Measurements from ENCODE around the gene PODNL1. TPM values are rescaled to one million over a fixed set of nuclear protein-coding genes. Genes with fewer than 3 reads are reported as not detected.
A peak's percentile ranks its signal among the peaks of the same experiment; 100 is the strongest.

PODNL1 gene
- total RNA-seq, 1 donor from 2014 or later = 5.2 TPM

GRCh38 chr19:13882419-13882795 is 55.8 kb downstream of the PODNL1 start:
- Histone ChIP-seq H3K9me3 (no peaks in the 10 kb centered on the region), H3K27me3 (no peaks in the 10 kb centered on the region), H3K4me3 (no peak overlapping the region), H3K4me1 (peaks cover 73% of the 10 kb centered on the region), H3K27ac (peak overlapping the region; percentile 18), H3K36me3 (no peaks in the 10 kb centered on the region)
- intact Hi-C loops (cut with DNase I) = no loop called here
- no peak for DNase-seq (ENCODE audit: extremely low spot score in 2 of 2)
- TF ChIP-seq CTCF (IDR thresholded peaks at IDR 0.05) = no peak
- no peak for TF ChIP-seq POLR2A (IDR thresholded peaks at IDR 0.05)
- TF ChIP-seq POLR2AphosphoS5 (IDR thresholded peaks at IDR 0.05; ENCODE audit: insufficient read depth in 1 of 2, low read depth in 1 of 2) = no peak

DNA sequence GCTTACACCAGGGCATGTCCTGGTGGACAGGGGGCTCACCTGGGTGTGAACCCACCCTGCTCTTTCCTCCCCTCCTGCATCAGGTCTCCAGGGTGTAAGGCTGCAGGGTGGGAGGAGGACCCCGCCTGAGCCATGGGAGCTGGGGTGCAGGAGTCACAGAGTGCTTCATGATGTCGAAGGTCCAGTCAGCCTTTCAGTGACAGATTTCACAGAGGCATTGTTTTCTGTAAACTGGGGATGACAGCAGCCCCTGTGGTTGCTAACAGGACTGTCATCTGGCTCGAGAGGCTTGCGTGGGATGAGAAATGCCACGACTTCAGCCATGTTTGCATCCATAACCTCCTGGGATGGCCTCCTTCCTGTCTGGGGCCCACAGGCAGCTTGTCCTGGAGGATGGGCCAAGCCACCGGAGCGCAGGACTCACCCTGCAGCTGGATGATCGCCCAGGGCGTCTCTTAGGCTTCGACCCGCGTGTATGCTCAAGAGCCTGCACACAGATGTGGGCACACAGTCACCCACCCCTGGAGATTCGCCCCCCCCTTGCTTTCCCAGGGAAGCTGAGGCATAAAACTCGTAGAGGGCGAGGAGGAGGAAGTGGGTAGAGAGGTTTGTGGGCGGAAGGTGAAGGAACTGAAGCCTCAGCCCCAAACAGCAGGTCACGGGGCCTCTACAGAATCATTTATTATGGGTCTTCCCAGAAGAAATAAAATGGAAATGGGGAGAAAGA is 56.4 kb downstream of the PODNL1 start:
- H3K36me3 ChIP-seq = no peaks in the 10 kb centered on the region
- TF ChIP-seq CTCF (IDR thresholded peaks at IDR 0.05) = no peak
- TF ChIP-seq POLR2AphosphoS5 (IDR thresholded peaks at IDR 0.05; ENCODE audit: insufficient read depth in 1 of 2, low read depth in 1 of 2) = no peak
- TF ChIP-seq POLR2A (IDR thresholded peaks at IDR 0.05) = no peak
- no peak overlapping the region for H3K4me3 ChIP-seq
- no peak for DNase-seq (ENCODE audit: extremely low spot score in 2 of 2)
- intact Hi-C loops (cut with DNase I) = loop anchor here (2.0 kb wide), 1 partner anchor 193 kb away; no protein-coding TSS in a partner anchor
- no peaks in the 10 kb centered on the region for H3K9me3 ChIP-seq
- H3K27me3 ChIP-seq = no peaks in the 10 kb centered on the region
- peak overlapping the region; percentile 18 for H3K27ac ChIP-seq
- peaks cover 68% of the 10 kb centered on the region for H3K4me1 ChIP-seq

DNA sequence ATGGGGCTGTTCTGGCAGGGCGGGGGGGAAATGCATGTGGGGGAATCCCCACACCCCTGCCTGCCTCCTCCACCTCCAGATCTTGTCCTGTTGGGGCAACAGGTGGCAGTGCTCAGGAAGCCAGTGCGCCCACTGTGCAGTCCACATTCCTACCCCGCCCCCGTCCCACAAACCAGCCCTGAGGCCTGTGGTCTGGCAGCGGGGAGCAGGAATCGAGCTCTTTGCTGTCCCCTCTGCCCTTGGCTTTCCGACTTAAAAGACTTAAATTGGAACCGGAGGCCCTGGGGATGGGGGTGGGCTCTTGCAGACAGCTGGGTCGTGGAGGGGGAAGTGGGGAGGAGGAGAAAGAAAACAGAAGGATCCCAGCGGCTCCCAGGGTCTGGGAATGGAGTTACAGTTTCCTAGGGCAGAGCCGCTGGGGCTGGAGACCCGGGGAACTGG is 56.9 kb downstream of the PODNL1 start:
- Histone ChIP-seq H3K27ac (peak overlapping the region; percentile 18), H3K4me3 (no peak overlapping the region), H3K9me3 (no peaks in the 10 kb centered on the region), H3K4me1 (peaks cover 62% of the 10 kb centered on the region), H3K27me3 (no peaks in the 10 kb centered on the region), H3K36me3 (no peaks in the 10 kb centered on the region)
- DNase-seq (ENCODE audit: extremely low spot score in 2 of 2) = no peak
- TF ChIP-seq POLR2AphosphoS5 (IDR thresholded peaks at IDR 0.05; ENCODE audit: insufficient read depth in 1 of 2, low read depth in 1 of 2) (no peak), POLR2A (IDR thresholded peaks at IDR 0.05) (no peak), CTCF (IDR thresholded peaks at IDR 0.05) (no peak)
- intact Hi-C loops (cut with DNase I) = loop anchor here (2.0 kb wide), 1 partner anchor 194 kb away; no protein-coding TSS in a partner anchor

Other genes starting within 250 kb of the PODNL1 start
- 69.0 TPM for gene MRI1, start 173.9 kb downstream of the PODNL1 start, total RNA-seq
- gene C19orf53, start 164.0 kb downstream of the PODNL1 start, total RNA-seq = 189 TPM
- gene ZSWIM4, start 143.0 kb downstream of the PODNL1 start, total RNA-seq = 13.0 TPM
- not detected for gene NANOS3, start 61.3 kb downstream of the PODNL1 start, total RNA-seq
- gene BRME1, start 32.3 kb downstream of the PODNL1 start, total RNA-seq = 12.0 TPM
- gene CC2D1A, start 32.2 kb downstream of the PODNL1 start, total RNA-seq = 44.4 TPM
- gene DCAF15, start 14.1 kb upstream of the PODNL1 start, total RNA-seq = 20.6 TPM
- gene RFX1, start 67.9 kb upstream of the PODNL1 start, total RNA-seq = 9.6 TPM
- gene RLN3, start 89.7 kb upstream of the PODNL1 start, total RNA-seq = not detected
- 1.5 TPM for gene IL27RA, start 93.3 kb upstream of the PODNL1 start, total RNA-seq
- gene PALM3, start 123.7 kb upstream of the PODNL1 start, total RNA-seq = 0.98 TPM
- 2.7 TPM for gene MISP3, start 134.4 kb upstream of the PODNL1 start, total RNA-seq
- gene C19orf67, start 147.4 kb upstream of the PODNL1 start, total RNA-seq = not detected
- 6.9 TPM for gene SAMD1, start 152.3 kb upstream of the PODNL1 start, total RNA-seq
- gene PRKACA, start 179.3 kb upstream of the PODNL1 start, total RNA-seq = 28.0 TPM
- gene ASF1B, start 198.2 kb upstream of the PODNL1 start, total RNA-seq = 1.7 TPM